ENCODE results near the gene DCTN3. TPM values are rescaled to one million over a fixed set of nuclear protein-coding genes. Genes with fewer than 3 reads are reported as not detected.

Gene DCTN3
- total and polyA plus RNA-seq, 12 donors = 46.6 to 163 (median 95.3) TPM

- no peak for TF ChIP-seq CTCF (IDR thresholded peaks at IDR 0.05)
- no peak for TF ChIP-seq POLR2A (IDR thresholded peaks at IDR 0.05)
- Histone ChIP-seq H3K4me3 (peak overlapping the region in 1 of 4 donors; percentile 51), H3K27ac (peak overlapping the region in 1 of 5 donors; percentile 70), H3K36me3 (replicated peaks in 1 of 2) (no peaks in the 10 kb centered on the region), H3K9me3 (replicated peaks in 1 of 3) (no peaks in the 10 kb centered on the region), H3K4me1 (replicated peaks in 1 of 2) (peaks cover 0 to 5% of the 10 kb centered on the region in 2 donors), H3K27me3 (peaks cover 16% of the 10 kb centered on the region)
- no peak for DNase-seq
- intact Hi-C loops (cut with DNase I) = no loop called here
- 9 to 31% (median 13%) methylated on average over 3 to 62 of the region's 62 CpGs for WGBS, 4 donors
Observed at GRCh38 chr9:34577400-34578240, 42.7 kb downstream of the DCTN3 start.

GRCh38 chr9:34576597-34577399, 43.5 kb downstream of the DCTN3 start:
- no peaks in the 10 kb centered on the region for H3K36me3 ChIP-seq (replicated peaks in 1 of 2)
- H3K4me1 ChIP-seq (replicated peaks in 1 of 2) = peaks cover 0 to 5% of the 10 kb centered on the region in 2 donors
- H3K27ac ChIP-seq = peak overlapping the region in 1 of 5 donors; percentile 16
- WGBS, 4 donors = 58 to 84% (median 59%) methylated on average over 8 to 14 of the region's 14 CpGs
- peaks cover 16% of the 10 kb centered on the region for H3K27me3 ChIP-seq
- no peak overlapping the region for H3K4me3 ChIP-seq
- H3K9me3 ChIP-seq (replicated peaks in 1 of 3) = no peaks in the 10 kb centered on the region
- intact Hi-C loops (cut with DNase I) = no loop called here
- TF ChIP-seq POLR2A (IDR thresholded peaks at IDR 0.05) (no peak), CTCF (IDR thresholded peaks at IDR 0.05) (no peak)
- DNase-seq = peak in 6 of 7 donors; percentile 44 to 77 (median 65)

GRCh38 chr9:34575862-34576596, 44.3 kb downstream of the DCTN3 start:
- intact Hi-C loops (cut with DNase I) = no loop called here
- DNase-seq = no peak
- Histone ChIP-seq H3K9me3 (replicated peaks in 1 of 3) (no peaks in the 10 kb centered on the region), H3K27ac (no peak overlapping the region), H3K4me3 (no peak overlapping the region), H3K4me1 (replicated peaks in 1 of 2) (peaks cover 0 to 5% of the 10 kb centered on the region in 2 donors), H3K36me3 (replicated peaks in 1 of 2) (no peaks in the 10 kb centered on the region), H3K27me3 (peaks cover 16% of the 10 kb centered on the region)
- WGBS, 4 donors = 80 to 86% (median 84%) methylated on average over 20 to 21 of the region's 21 CpGs
- TF ChIP-seq CTCF (IDR thresholded peaks at IDR 0.05) = no peak
- no peak for TF ChIP-seq POLR2A (IDR thresholded peaks at IDR 0.05)

- TF ChIP-seq CTCF (IDR thresholded peaks at IDR 0.05) = no peak
- TF ChIP-seq POLR2A (IDR thresholded peaks at IDR 0.05) = no peak
- WGBS, 4 donors = 53 to 64% (median 56%) methylated on average over 8 of the region's 8 CpGs
- Histone ChIP-seq H3K9me3 (replicated peaks in 1 of 3) (no peaks in the 10 kb centered on the region), H3K27me3 (peaks cover 16% of the 10 kb centered on the region), H3K27ac (no peak overlapping the region), H3K4me3 (no peak overlapping the region), H3K36me3 (replicated peaks in 1 of 2) (no peaks in the 10 kb centered on the region), H3K4me1 (replicated peaks in 1 of 2) (peaks cover 0 to 5% of the 10 kb centered on the region in 2 donors)
- DNase-seq = no peak
- intact Hi-C loops (cut with DNase I) = no loop called here
Observed at GRCh38 chr9:34575241-34575640, 45.1 kb downstream of the DCTN3 start.
